H1 (cell line): Measurements from ENCODE around the gene KISS1R. TPM values are rescaled to one million over a fixed set of nuclear protein-coding genes. Genes with fewer than 3 reads are reported as not detected.

ENCODE experiments used
- ASH2L ChIP-seq: fragments of 200-600, 300-600 bp; sonication (generic); IDR thresholded peaks from one replicate; pipeline ENCODE4 v1.7.1; 2017; ENCODE audit warnings: low read length
- ATF2 ChIP-seq: IDR thresholded peaks from 2 replicates; pipeline ENCODE4 v1.6.1; 2012; ENCODE audit warnings: low read length, inconsistent platforms
- BRCA1 ChIP-seq: IDR thresholded peaks from 2 replicates; pipeline ENCODE4 v1.6.1; 2012; ENCODE audit warnings: low read depth, low read length, improper control_type of control experiment
- CBX8 ChIP-seq: fragments of 300-800, 300-1000 bp; sonication (generic); IDR thresholded peaks from 2 replicates; pipeline ENCODE4 v1.7.1; 2016; ENCODE audit warnings: low read depth, low read length, borderline replicate concordance
- CTCF ChIP-seq, 3 experiments: IDR thresholded peaks; 1 replicate in 2 of 3; 2 replicates in 1 of 3; pipeline versions ENCODE4 v1.5.1 to v1.6.1; 2011; ENCODE audit warnings: low read length in 3 of 3, mild to moderate bottlenecking in 3 of 3, inconsistent platforms in 2 of 3, low read depth in 1 of 3, moderate library complexity in 1 of 3; ENCODE audit not compliant: insufficient read depth in 1 of 3; ENCODE audit errors: control extremely low read depth in 1 of 3
- EZH2 ChIP-seq: fragments of 200-600 bp; sonication (generic); IDR thresholded peaks from 2 replicates; pipeline ENCODE4 v1.7.1; 2012; ENCODE audit warnings: low read depth, mild to moderate bottlenecking, moderate library complexity, low read length, inconsistent platforms; ENCODE audit not compliant: severe bottlenecking
- FOSL1 ChIP-seq: IDR thresholded peaks from 2 replicates; pipeline ENCODE4 v1.6.1; 2011; ENCODE audit warnings: mild to moderate bottlenecking, low read depth, low read length, moderate library complexity; ENCODE audit not compliant: insufficient read depth
- GTF2F1 ChIP-seq: IDR thresholded peaks from 2 replicates; pipeline ENCODE4 v1.6.1; 2012; ENCODE audit warnings: low read depth, low read length, improper control_type of control experiment, borderline replicate concordance
- HDAC6 ChIP-seq: IDR thresholded peaks from one replicate; pipeline ENCODE4 v1.7.1; 2012; ENCODE audit warnings: low read depth, mild to moderate bottlenecking, inconsistent platforms, low read length, moderate library complexity
- KDM1A ChIP-seq: fragments of 200-600, 300-600 bp; sonication (generic); IDR thresholded peaks from 2 replicates; pipeline ENCODE4 v1.7.1; 2016; ENCODE audit warnings: mild to moderate bottlenecking, low read length, borderline replicate concordance
- MAFK ChIP-seq: IDR thresholded peaks from 2 replicates; pipeline ENCODE4 v1.6.1; 2012; ENCODE audit warnings: low read depth, mild to moderate bottlenecking, improper control_type of control experiment, low read length
- NRF1 ChIP-seq: IDR thresholded peaks from 2 replicates; pipeline ENCODE4 v1.6.1; 2011; ENCODE audit warnings: mild to moderate bottlenecking, low read depth, low read length, improper control_type of control experiment
- POLR2AphosphoS5 ChIP-seq: IDR thresholded peaks from 2 replicates; pipeline ENCODE4 v1.6.1; 2011; ENCODE audit warnings: low read depth, low read length
- RAD21 ChIP-seq, 2 experiments: IDR thresholded peaks in 1 of 2; conservative IDR thresholded peaks in 1 of 2; 2 replicates each; pipeline ENCODE4 v1.6.1; 2011; ENCODE audit warnings: low read depth in 2 of 2, low read length in 2 of 2, improper control_type of control experiment in 1 of 2, inconsistent platforms in 1 of 2, mild to moderate bottlenecking in 1 of 2, moderate library complexity in 1 of 2
- RFX5 ChIP-seq: IDR thresholded peaks from 2 replicates; pipeline ENCODE4 v1.6.1; 2011; ENCODE audit warnings: low read depth, low read length, improper control_type of control experiment, borderline replicate concordance
- SP2 ChIP-seq: IDR thresholded peaks from 2 replicates; pipeline ENCODE4 v1.6.1; 2012; ENCODE audit warnings: mild to moderate bottlenecking, low read length, inconsistent platforms
- TBP ChIP-seq: IDR thresholded peaks from 2 replicates; pipeline ENCODE4 v1.6.1; 2011; ENCODE audit warnings: low read depth, low read length, improper control_type of control experiment
- TEAD4 ChIP-seq: IDR thresholded peaks from 2 replicates; pipeline ENCODE4 v1.6.1; 2012; ENCODE audit warnings: low read depth, low read length, inconsistent platforms, mixed read lengths
- polyA plus RNA-seq, 7 experiments: library from polyadenylated mRNA; depleted of rRNA in 3 of 7; stranded (reverse) in 5 of 7; unstranded in 2 of 7; fragments of >200 nt in 5 of 7; fragments of 200-250 nt in 2 of 7; gene quantifications; 1 replicate in 5 of 7; 2 replicates in 1 of 7; 4 replicates in 1 of 7; pipeline versions ENCODE4 v1.2.1 to v1.2.3, GENCODE V29; 2011 to 2013; ENCODE audit warnings: missing spikeins in 2 of 7, mixed read lengths in 2 of 7
- total RNA-seq: library from RNA; stranded (reverse); fragmentation: NEBNext Ultra II Directional; extraction: Animal tissue kit (Norgen Biotek cat#: 25700); gene quantifications from 2 replicates; pipeline ENCODE4 v1.2.1, GENCODE V29; 2021

Gene KISS1R
- total and polyA plus RNA-seq, 2 of the 8 experiments (the other 6 are each of a cell fraction or from before 2014, with no cell fraction given) = 2.3 to 2.7 TPM

DNA sequence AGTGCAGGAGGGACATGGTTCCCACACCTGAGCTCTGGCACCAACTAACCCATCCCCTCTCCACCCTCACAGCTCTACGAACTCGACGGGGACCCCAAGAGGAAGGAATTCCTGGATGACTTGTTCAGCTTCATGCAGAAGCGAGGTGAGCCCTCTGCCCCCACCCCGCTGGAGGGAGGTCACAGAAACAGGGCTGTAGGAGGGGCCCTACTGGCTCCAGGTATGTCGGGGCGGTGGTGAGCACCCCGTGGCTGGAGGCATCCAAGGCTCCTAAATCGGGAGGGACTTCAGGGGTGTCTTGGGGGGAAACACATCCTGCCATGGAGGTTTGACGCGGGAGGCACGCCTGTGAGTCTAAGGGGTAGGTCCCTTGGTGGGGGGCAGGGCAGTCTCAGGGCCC, 42.9 kb downstream of the KISS1R start (continued):
- TF ChIP-seq ATF2 (no peak), SP2 (no peak), GTF2F1 (no peak), TEAD4 (peak; percentile 97), RFX5 (no peak), ASH2L (no peak), BRCA1 (no peak), MAFK (no peak), NRF1 (no peak), CBX8 (no peak), FOSL1 (no peak), CTCF (IDR thresholded peaks at IDR 0.05; ENCODE audit: control extremely low read depth in 1 of 3, insufficient read depth in 1 of 3, low read depth in 1 of 3, low read length in 3 of 3) (peak; percentile 41 to 67 (median 49)), KDM1A (peak; percentile 76; the same call in 1 of the 2 replicates), POLR2AphosphoS5 (no peak), TBP (no peak), RAD21 (IDR thresholded peaks at IDR 0.05 in 1 of 2, conservative IDR thresholded peaks at IDR 0.05 in 1 of 2; ENCODE audit: low read depth in 2 of 2, low read length in 2 of 2) (peak in 1 of 2 experiments; percentile 22; a peak in 1 of 4 replicates), HDAC6 (no peak), EZH2 (no peak)
- TF ChIP-seq, all 59 proteins: peak for 6
